ENCODE results near the gene TIGD3. TPM values are rescaled to one million over a fixed set of nuclear protein-coding genes. Genes with fewer than 3 reads are reported as not detected.
A peak's percentile ranks its signal among the peaks of the same experiment; 100 is the strongest.

TIGD3 gene
- total RNA-seq, 1 experiment from 2014 or later = 1.3 TPM

GRCh38 chr11:65362966-65363365 lies 8.4 kb downstream of the TIGD3 start:
- no TSS peak for BruUV-seq (replicated peaks)
- H3K9me3 ChIP-seq (ENCODE audit: low read length) = no peaks in the 10 kb centered on the region

GRCh38 chr11:65363770-65364169 lies 9.2 kb downstream of the TIGD3 start:
- Histone ChIP-seq H3K27ac (ENCODE audit: low read length) (no peak overlapping the region), H3K9me2 (replicated peaks; ENCODE audit: low read length) (no peaks in the 10 kb centered on the region), H4K20me1 (ENCODE audit: low read length) (no peaks in the 10 kb centered on the region), H3K79me2 (ENCODE audit: low read length) (no peaks in the 10 kb centered on the region), H3K4me1 (ENCODE audit: insufficient read depth, low read length) (no peaks in the 10 kb centered on the region), H2AFZ (ENCODE audit: low read length) (no peak overlapping the region), H3K4me2 (ENCODE audit: low read length) (no peak overlapping the region), H3K9ac (ENCODE audit: low read length) (no peak overlapping the region), H3F3A (ENCODE audit: low read length, unreplicated experiment) (no peaks in the 10 kb centered on the region), H3K36me3 (ENCODE audit: low read depth, low read length) (no peaks in the 10 kb centered on the region), H3K4me3 (ENCODE audit: low read length) (no peak overlapping the region), H3K27me3 (ENCODE audit: low read length) (no peaks in the 10 kb centered on the region), H3K9me3 (ENCODE audit: low read length) (no peaks in the 10 kb centered on the region)
- CTCF ChIA-PET = no interaction called here
- intact Hi-C loops (cut with micrococcal nuclease) = no loop called here
- no peak for DNase-seq
- POLR2A ChIA-PET (ENCODE audit: unreplicated experiment) = no interaction called here
- no peak for TF ChIP-seq CTCF (conservative IDR thresholded peaks at IDR 0.05; ENCODE audit: low read depth, low read length)
- no peak for TF ChIP-seq EZH2 (IDR thresholded peaks at IDR 0.05; ENCODE audit: low read length, unreplicated experiment)
- TF ChIP-seq EZH2phosphoT487 (IDR thresholded peaks at IDR 0.05; ENCODE audit: borderline replicate concordance, low read length) = no peak
- BruUV-seq (replicated peaks) = no TSS peak
- ATAC-seq = no peak

More at GRCh38 chr11:65362966-65363365, 8.4 kb downstream of the TIGD3 start:
- Histone ChIP-seq H3K9me2 (replicated peaks; ENCODE audit: low read length) (no peaks in the 10 kb centered on the region), H3K27me3 (ENCODE audit: low read length) (no peaks in the 10 kb centered on the region), H3K9ac (ENCODE audit: low read length) (no peak overlapping the region), H3K4me2 (ENCODE audit: low read length) (no peak overlapping the region), H3K4me3 (ENCODE audit: low read length) (no peak overlapping the region), H4K20me1 (ENCODE audit: low read length) (no peaks in the 10 kb centered on the region), H3K27ac (ENCODE audit: low read length) (no peak overlapping the region), H3K79me2 (ENCODE audit: low read length) (no peaks in the 10 kb centered on the region), H3K4me1 (ENCODE audit: insufficient read depth, low read length) (no peaks in the 10 kb centered on the region), H2AFZ (ENCODE audit: low read length) (no peak overlapping the region), H3F3A (ENCODE audit: low read length, unreplicated experiment) (no peaks in the 10 kb centered on the region), H3K36me3 (ENCODE audit: low read depth, low read length) (no peaks in the 10 kb centered on the region)
- DNase-seq (no peak), ATAC-seq (no peak)
- POLR2A ChIA-PET (ENCODE audit: unreplicated experiment) = interaction anchor here (0.6 kb wide), 1 partner anchor 30 kb away, joined by 3 read pairs; no protein-coding TSS in a partner anchor
- intact Hi-C loops (cut with micrococcal nuclease) = no loop called here
- CTCF ChIA-PET = no interaction called here
- no peak for TF ChIP-seq EZH2phosphoT487 (IDR thresholded peaks at IDR 0.05; ENCODE audit: borderline replicate concordance, low read length)
- no peak for TF ChIP-seq EZH2 (IDR thresholded peaks at IDR 0.05; ENCODE audit: low read length, unreplicated experiment)
- no peak for TF ChIP-seq CTCF (conservative IDR thresholded peaks at IDR 0.05; ENCODE audit: low read depth, low read length)

GRCh38 chr11:65366340-65366773 lies 11.8 kb downstream of the TIGD3 start:
- Histone ChIP-seq H2AFZ (ENCODE audit: low read length) (peak overlapping the region; percentile 36), H3K9ac (ENCODE audit: low read length) (peak overlapping the region; percentile 6; the same call in 1 of the 2 replicates), H3K27me3 (ENCODE audit: low read length) (no peaks in the 10 kb centered on the region), H3K36me3 (ENCODE audit: low read depth, low read length) (no peaks in the 10 kb centered on the region), H3F3A (ENCODE audit: low read length, unreplicated experiment) (no peaks in the 10 kb centered on the region), H3K4me2 (ENCODE audit: low read length) (peak overlapping the region; percentile 12; the same call in 1 of the 2 replicates), H3K4me3 (ENCODE audit: low read length) (no peak overlapping the region), H3K4me1 (ENCODE audit: insufficient read depth, low read length) (peaks cover 8% of the 10 kb centered on the region), H4K20me1 (ENCODE audit: low read length) (no peaks in the 10 kb centered on the region), H3K9me3 (ENCODE audit: low read length) (no peaks in the 10 kb centered on the region), H3K9me2 (replicated peaks; ENCODE audit: low read length) (no peaks in the 10 kb centered on the region), H3K79me2 (ENCODE audit: low read length) (no peaks in the 10 kb centered on the region), H3K27ac (ENCODE audit: low read length) (peak overlapping the region; percentile 6; the same call in 1 of the 2 replicates)
- peak; percentile 63 for ATAC-seq
- DNase-seq = peak; percentile 86
- TF ChIP-seq EZH2 (IDR thresholded peaks at IDR 0.05; ENCODE audit: low read length, unreplicated experiment) (no peak), EZH2phosphoT487 (IDR thresholded peaks at IDR 0.05; ENCODE audit: borderline replicate concordance, low read length) (no peak), CTCF (conservative IDR thresholded peaks at IDR 0.05; ENCODE audit: low read depth, low read length) (peak; percentile 75)
- intact Hi-C loops (cut with micrococcal nuclease) = loop anchor here (1.0 kb wide), 3 partner anchors 16 to 144 kb away; partner anchors contain the start of gene SLC25A45
- ChIA-PET CTCF (no interaction called here), POLR2A (ENCODE audit: unreplicated experiment) (no interaction called here)
- BruUV-seq (replicated peaks) = no TSS peak
